MCF 10A (cell line): ENCODE measurements around the gene MED15. TPM values are rescaled to one million over a fixed set of nuclear protein-coding genes. Genes with fewer than 3 reads are reported as not detected.
"Not testable (repeated sequence)": the region's sequence is repeated elsewhere in the genome, so short reads cannot be mapped to it uniquely, and the experiment has no call there.

Source experiments
- BruUV-seq: library from RNA; stranded (reverse); fragments of 400-500 nt; replicated peaks from 2 replicates; lab custom pipeline; 2021; lab: Mats Ljungman, UMichigan
- CTCF ChIA-PET: fragments of 300-600 bp; sonication (Branson Sonifier 250); formaldehyde crosslinking; extraction: SDS; loops from one replicate; lab custom pipeline; 2021; ENCODE audit warnings: antibody characterized with exemption, inconsistent platforms; lab: Yijun Ruan, JAX
- POLR2A ChIA-PET: fragments of 300-600, 350-650 bp; sonication (Branson Sonifier 250); formaldehyde crosslinking; extraction: SDS; loops from one replicate; lab custom pipeline; 2020; ENCODE audit warnings: antibody characterized with exemption, inconsistent platforms; lab: Yijun Ruan, JAX
- DNase-seq: peaks from one replicate; pipeline ENCODE4 v3.0.0-alpha.2; 2018; ENCODE audit not compliant: unreplicated experiment
- H3K27ac Mint-ChIP-seq: one replicate; pipeline ENCODE4 v1.8.0; 2022; ENCODE audit warnings: mild to moderate bottlenecking, low read depth, mixed read lengths; ENCODE audit not compliant: unreplicated experiment
- H3K27me3 Mint-ChIP-seq: one replicate; pipeline ENCODE4 v1.8.0; 2022; ENCODE audit warnings: mixed read lengths; ENCODE audit not compliant: insufficient read depth, unreplicated experiment
- H3K36me3 Mint-ChIP-seq: one replicate; pipeline ENCODE4 v1.8.0; 2022; ENCODE audit warnings: mild to moderate bottlenecking, moderate library complexity, mixed read lengths; ENCODE audit not compliant: insufficient read depth, unreplicated experiment
- H3K4me1 Mint-ChIP-seq: one replicate; pipeline ENCODE4 v1.8.0; 2022; ENCODE audit warnings: mixed read lengths; ENCODE audit not compliant: insufficient read depth, unreplicated experiment
- H3K4me3 Mint-ChIP-seq: one replicate; pipeline ENCODE4 v1.8.0; 2022; ENCODE audit warnings: mild to moderate bottlenecking, moderate library complexity, mixed read lengths; ENCODE audit not compliant: unreplicated experiment
- H3K9me3 Mint-ChIP-seq: one replicate; pipeline ENCODE4 v1.8.0; 2022; ENCODE audit warnings: mixed read lengths; ENCODE audit not compliant: unreplicated experiment
- intact Hi-C: fragments of 100-400 bp; cut with micrococcal nuclease; formaldehyde crosslinking; loops from 2 replicates; pipeline ENCODE4 v1.14.1; 2022
- total RNA-seq: library from RNA; stranded (reverse); gene quantifications from 2 replicates; pipeline ENCODE4 v1.2.3, GENCODE V29; 2022
- TF ChIP-seq, protein P1 (sequence below): fragments of 200-600 bp; IDR thresholded peaks from one replicate; pipeline ENCODE4 v1.8.0; 2022; ENCODE audit warnings: antibody characterized with exemption, mild to moderate bottlenecking; ENCODE audit not compliant: unreplicated experiment

MED15 gene
- total RNA-seq, 1 experiment from 2014 or later, result 122 TPM

DNA sequence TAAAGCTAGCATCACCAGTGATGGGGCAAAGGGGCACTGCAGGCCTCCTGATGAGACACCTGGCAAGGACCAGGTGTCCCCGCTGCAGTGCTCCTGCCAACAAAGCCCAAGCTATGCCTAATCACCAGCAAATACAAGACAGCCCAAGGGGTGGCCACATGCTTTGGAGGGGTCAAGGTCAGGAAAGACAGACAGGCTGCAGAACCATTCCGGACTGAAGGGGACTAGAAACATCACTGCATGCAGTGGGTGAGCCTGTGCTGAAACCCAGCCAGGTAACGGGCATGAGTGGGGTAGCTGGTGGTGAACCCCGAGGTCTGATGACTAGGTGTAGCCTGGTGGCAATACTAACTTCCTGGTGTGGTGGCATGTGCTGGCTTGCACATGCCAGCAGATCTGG is 111.1 kb downstream of the MED15 start:
- ChIA-PET CTCF (no interaction called here), POLR2A (no interaction called here)
- H3K4me1 Mint-ChIP-seq, result no peaks in the 10 kb centered on the region
- no peak overlapping the region for H3K27ac Mint-ChIP-seq
- H3K4me3 Mint-ChIP-seq, result no peak overlapping the region
- no peaks in the 10 kb centered on the region for H3K9me3 Mint-ChIP-seq
- H3K27me3 Mint-ChIP-seq, result no peaks in the 10 kb centered on the region
- no peak for DNase-seq
- H3K36me3 Mint-ChIP-seq, result no peaks in the 10 kb centered on the region
- TF ChIP-seq, protein P1, sequence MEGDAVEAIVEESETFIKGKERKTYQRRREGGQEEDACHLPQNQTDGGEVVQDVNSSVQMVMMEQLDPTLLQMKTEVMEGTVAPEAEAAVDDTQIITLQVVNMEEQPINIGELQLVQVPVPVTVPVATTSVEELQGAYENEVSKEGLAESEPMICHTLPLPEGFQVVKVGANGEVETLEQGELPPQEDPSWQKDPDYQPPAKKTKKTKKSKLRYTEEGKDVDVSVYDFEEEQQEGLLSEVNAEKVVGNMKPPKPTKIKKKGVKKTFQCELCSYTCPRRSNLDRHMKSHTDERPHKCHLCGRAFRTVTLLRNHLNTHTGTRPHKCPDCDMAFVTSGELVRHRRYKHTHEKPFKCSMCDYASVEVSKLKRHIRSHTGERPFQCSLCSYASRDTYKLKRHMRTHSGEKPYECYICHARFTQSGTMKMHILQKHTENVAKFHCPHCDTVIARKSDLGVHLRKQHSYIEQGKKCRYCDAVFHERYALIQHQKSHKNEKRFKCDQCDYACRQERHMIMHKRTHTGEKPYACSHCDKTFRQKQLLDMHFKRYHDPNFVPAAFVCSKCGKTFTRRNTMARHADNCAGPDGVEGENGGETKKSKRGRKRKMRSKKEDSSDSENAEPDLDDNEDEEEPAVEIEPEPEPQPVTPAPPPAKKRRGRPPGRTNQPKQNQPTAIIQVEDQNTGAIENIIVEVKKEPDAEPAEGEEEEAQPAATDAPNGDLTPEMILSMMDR, result no peak
- BruUV-seq, result no TSS peak
- intact Hi-C loops, result no loop called here

DNA sequence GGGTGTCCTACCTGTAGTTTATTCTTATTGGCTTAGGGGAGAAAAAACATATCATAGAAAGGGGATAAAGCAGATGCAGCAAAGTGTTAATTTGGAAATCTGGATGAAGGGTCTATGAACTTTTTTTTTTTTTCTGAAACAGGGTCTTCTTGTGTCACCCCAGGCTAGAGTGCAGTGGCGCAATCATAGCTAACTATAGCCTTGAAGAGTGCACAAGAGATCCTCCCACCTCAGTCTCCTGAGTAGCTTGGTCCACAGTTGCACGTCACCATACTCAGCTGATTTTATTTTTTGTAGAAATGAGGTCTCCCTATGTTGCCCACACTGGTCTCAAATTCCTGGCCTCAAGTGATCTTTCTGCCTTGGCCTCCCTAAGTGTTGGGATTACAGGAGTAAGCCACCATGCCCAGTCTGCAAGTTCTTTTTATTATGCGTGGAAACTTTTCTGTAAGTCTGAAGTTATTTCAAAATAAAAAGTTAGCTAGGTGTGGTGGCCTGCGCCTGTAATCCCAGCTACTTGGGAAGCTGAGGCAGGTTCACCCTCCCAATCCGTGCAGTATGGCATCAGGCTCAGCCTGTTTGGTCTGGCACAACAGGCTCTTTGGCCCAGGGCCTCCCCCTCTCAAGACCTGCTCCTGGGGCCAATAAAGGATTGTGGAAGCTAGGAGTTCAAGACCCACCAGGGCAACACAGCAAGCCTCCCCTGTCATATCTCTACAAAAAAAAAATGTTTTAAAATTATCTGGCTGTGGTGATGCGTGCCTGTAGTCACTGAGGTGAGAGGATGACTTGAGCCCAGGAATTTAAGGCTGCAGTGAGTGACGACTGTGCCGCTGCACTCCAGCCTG is 111.9 kb downstream of the MED15 start:
- TF ChIP-seq, protein P1, result no peak
- no TSS peak for BruUV-seq
- Mint-ChIP-seq H3K4me1 (no peaks in the 10 kb centered on the region), H3K4me3 (no peak overlapping the region), H3K27me3 (no peaks in the 10 kb centered on the region), H3K9me3 (no peaks in the 10 kb centered on the region), H3K27ac (no peak overlapping the region), H3K36me3 (no peaks in the 10 kb centered on the region)
- ChIA-PET CTCF (interaction anchor here (0.6 kb wide), 1 partner anchor 105 kb away, joined by 3 read pairs; no protein-coding TSS in a partner anchor), POLR2A (no interaction called here)
- intact Hi-C loops, result no loop called here
- DNase-seq, result no peak

DNA sequence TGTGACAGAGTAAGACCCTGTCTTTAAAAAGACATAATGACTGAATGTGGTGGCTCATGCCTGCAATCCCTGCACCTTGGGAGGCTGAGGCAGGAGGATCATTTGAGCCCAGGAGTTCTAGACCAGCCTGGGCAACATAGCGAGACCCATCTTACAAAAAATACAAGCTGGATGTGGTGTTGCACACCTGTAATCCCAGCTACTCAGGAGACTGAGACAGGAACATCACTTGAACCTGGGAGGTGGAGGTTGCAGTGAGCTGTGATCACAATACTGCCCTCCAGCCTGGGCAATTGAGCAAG is 112.4 kb downstream of the MED15 start:
- H3K4me3 Mint-ChIP-seq, H3K9me3 Mint-ChIP-seq, POLR2A ChIA-PET, H3K36me3 Mint-ChIP-seq, H3K4me1 Mint-ChIP-seq, H3K27me3 Mint-ChIP-seq, DNase-seq, H3K27ac Mint-ChIP-seq, intact Hi-C loops, BruUV-seq: not testable (repeated sequence)
- CTCF ChIA-PET, result interaction anchor here (0.6 kb wide), 1 partner anchor 988 kb away, joined by 3 read pairs; no protein-coding TSS in a partner anchor

DNA sequence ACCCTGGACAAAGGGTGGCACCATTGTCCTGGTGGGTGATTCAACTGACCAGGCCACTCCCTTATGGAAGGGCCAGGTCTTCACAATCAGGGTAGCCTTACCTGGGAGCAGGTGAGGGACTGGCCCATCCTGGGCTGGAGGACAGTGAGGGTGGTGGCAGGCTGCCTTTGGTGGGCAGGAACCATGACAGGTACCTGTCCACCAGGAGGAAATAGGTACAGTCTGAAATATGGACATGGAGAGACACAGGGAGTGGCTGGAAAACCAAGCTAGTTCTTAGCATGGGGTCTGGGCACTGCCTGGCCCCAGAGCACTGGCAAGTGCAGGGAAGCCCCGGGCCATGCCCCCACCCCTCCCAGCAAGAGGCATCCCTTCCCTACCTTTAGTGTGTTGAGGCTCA is 113.8 kb downstream of the MED15 start:
- Mint-ChIP-seq H3K27ac (no peak overlapping the region), H3K4me3 (no peak overlapping the region), H3K9me3 (no peaks in the 10 kb centered on the region), H3K4me1 (no peaks in the 10 kb centered on the region), H3K36me3 (no peaks in the 10 kb centered on the region), H3K27me3 (no peaks in the 10 kb centered on the region)
- DNase-seq, result no peak
- TF ChIP-seq, protein P1, result no peak
- BruUV-seq, result no TSS peak
- intact Hi-C loops, result no loop called here
- ChIA-PET POLR2A (no interaction called here), CTCF (interaction anchor here (0.5 to 1.0 kb wide), 3 partner anchors 15 to 135 kb away, joined by 3 to 5 read pairs (median 4); no protein-coding TSS in a partner anchor)
